Epidermal melanocyte (primary cell): ENCODE data around the gene TLNRD1.
A peak's percentile ranks its signal among the peaks of the same experiment; 100 is the strongest.

ENCODE experiments used
- DNase-seq: peaks from one replicate; pipeline ENCODE4 v3.0.0; 2011; ENCODE audit warnings: low spot score; ENCODE audit not compliant: insufficient read length

Gene TLNRD1

DNA sequence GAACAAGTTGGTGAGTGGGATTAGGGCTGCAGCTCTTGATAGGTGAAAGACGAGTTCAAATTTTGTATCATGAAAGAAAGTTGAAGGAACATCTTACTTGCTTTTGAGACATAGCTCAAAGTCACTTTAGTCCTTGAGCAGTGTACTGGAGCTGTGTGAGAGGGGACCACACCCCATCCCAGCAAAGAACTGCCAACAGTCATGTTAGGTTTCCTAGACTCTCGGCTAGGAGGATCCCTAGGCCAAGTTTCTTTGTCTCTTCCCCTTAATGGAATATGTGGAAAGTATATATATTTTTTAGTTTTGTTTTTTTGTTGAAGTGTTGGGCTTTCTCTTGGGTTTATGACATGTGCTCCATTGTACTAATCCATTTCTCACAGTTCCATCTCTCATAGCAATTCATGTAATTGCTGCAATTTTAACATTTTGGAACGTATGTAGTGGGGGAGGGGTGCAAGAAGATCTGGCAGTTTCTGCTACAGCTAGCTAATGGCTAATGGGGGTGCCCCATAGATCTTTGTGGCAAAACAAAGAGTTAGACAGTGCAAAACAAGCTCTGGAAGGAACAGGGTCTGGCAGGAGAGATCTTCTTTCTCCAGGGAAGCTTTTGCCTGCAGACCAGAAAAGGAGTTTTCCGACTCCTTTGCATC lies 25.1 kb downstream of the TLNRD1 start:
- DNase-seq = no peak

GRCh38 chr15:81026836-81027599 lies 26.3 kb downstream of the TLNRD1 start:
- DNase-seq = no peak

GRCh38 chr15:81029414-81030300 lies 28.9 kb downstream of the TLNRD1 start:
- no peak for DNase-seq

- DNase-seq = no peak
Measured at GRCh38 chr15:81030301-81030750, 29.6 kb downstream of the TLNRD1 start.

- no peak for DNase-seq
Measured at GRCh38 chr15:81031203-81031602, 30.5 kb downstream of the TLNRD1 start.

DNA sequence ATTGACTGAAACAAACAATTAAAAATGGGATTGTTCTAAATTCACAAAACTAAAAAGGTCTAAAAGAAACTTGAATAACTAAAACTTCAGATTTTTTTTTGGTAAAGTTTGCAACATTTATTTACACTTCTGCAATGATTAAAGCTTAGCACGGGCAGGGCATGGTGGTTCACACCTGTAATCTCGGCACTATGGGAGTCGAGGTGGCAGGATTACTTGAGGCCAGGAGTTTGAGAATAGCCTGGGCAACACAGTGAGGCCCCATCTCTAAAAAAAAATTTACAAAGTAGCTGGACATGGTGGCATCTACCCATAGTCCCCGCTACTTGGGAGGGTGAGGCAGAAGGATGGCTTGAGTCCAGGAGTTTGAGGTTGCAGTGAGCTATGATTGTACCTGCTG lies 31.6 kb downstream of the TLNRD1 start:
- DNase-seq = no peak

DNA sequence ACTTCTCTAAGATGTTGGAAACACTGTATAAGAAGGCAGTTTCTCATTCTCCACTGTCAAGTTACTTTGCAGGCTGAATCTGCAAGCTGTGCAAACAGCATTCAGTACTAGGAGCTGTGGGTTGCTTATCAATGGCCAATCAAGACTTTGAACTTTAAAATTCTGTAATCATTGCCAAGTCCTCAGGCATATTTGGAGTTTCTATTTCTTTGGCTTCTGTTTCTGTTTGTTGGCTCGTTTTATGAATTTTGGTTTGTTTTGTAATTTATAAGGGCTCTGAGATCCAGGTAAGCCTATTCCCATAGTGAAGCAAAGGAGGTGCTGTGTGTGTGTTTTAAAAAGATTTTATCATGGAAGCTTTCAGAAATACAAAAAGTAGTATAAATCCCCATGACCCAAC lies 32.1 kb downstream of the TLNRD1 start:
- DNase-seq = no peak

DNA sequence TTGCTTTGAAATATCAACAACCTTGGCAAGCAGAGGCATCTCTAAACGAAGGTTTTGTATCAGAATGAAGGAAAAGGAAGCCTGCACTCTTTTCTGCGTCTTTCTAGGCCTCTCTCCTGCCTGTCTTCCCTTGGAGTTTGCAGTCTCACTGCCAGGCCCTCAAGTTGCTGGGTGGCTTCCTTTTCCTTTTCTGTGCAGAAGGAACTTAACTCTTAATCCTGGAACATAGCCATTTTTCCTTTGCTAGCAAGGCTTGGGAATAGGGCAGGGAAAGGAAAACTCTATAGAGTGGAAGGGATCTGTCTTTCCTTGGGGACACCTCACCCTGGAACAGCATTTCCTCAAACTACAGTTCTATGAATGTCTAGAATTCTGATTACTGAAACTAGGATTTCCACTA lies 32.8 kb downstream of the TLNRD1 start:
- no peak for DNase-seq

DNA sequence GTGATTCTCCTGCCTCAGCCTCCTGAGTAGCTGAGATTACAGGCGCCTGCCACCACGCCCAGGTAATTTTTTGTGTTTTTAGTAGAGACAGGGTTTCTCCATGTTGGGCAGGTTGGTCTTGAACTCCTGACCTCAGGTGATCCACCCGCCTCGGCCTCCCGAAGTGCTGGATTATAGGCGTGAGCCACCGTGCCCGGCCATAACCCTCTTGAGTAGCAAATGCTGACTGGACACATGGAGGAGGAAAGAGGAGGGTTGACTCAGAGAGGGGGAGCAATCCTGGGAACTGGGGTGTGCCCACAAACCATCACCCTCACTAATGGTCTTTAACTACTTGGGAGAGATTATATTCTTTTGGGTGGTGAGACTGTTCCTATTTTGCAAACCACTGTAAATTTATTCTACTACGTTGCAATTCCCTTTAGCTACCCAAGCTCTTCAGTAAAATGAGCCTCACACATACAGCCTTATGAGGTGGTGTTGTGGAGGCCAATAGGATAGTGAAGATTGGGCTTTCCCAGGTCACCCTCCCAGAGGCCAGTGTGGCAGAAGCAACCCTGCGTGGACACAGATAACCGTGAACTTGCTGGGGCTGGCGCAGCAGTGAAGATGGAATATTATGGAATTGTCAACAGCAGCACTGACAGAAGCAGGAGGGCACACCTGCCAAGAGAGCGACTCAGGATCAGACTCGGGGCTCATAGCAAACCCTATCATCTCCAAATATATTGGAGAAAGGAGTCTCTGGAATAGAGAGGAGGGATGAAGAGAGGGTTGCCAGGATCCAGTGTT lies 37.4 kb downstream of the TLNRD1 start:
- no peak for DNase-seq

DNA sequence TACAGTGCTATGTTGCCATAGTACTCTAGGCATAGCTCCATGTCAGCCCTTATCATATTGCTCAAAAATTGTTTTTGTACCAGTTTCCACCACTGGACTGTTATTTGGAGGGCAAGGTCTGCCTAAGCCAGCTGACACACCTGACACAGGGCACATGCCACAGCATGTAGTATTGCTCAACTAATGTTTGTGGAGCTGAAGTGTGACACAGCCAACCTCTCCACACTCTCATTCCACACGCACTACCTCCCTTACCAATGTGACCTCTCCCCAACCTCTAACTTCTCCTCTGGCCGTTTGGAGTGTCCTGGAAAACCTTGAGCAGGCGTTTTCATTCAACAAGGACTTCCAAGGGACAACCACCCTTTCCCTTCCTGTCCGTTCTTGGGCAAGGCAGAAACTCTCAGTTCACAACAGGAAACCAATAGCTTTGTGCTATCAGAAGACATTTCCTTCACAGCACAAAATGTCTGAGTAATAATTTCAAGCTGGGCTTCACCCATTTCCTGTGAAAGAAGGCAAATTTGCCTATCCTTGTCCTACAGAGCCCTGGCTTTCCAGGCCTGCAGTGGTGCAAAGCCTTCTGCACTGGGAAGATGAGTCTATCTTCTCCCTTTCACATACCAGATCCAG lies 38.4 kb downstream of the TLNRD1 start:
- DNase-seq = no peak

GRCh38 chr15:81040757-81041156 lies 40.0 kb downstream of the TLNRD1 start:
- DNase-seq = no peak

DNA sequence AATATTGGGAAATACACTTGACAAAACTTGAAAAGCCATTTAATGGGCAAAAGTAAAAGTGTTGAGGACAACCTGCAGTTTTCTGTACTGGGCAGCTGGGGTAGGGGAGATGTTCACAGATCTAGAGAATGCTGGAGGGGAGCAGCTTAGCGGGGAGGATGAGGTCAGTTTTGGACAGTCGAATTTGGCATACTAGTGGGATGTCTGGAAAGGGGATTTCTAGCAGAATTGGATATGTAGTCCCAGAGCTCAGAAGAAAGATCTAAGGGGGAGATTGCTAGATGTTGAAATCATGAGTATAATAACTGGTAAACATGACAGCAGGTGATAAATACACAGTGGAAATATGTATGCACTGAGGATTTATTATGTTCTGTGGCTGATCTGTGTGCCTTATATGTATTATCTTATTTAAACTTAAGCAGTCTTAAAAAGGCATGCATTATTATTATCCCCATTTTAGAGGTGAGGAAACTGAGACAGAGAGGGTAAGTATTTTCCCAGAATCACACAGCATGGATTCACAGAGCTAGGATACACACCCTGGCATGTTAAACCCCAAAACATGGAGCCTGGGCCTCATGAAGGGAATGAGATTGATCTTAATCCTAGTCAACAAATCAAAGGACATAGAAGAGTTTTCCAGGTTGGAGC lies 42.7 kb downstream of the TLNRD1 start:
- no peak for DNase-seq

DNA sequence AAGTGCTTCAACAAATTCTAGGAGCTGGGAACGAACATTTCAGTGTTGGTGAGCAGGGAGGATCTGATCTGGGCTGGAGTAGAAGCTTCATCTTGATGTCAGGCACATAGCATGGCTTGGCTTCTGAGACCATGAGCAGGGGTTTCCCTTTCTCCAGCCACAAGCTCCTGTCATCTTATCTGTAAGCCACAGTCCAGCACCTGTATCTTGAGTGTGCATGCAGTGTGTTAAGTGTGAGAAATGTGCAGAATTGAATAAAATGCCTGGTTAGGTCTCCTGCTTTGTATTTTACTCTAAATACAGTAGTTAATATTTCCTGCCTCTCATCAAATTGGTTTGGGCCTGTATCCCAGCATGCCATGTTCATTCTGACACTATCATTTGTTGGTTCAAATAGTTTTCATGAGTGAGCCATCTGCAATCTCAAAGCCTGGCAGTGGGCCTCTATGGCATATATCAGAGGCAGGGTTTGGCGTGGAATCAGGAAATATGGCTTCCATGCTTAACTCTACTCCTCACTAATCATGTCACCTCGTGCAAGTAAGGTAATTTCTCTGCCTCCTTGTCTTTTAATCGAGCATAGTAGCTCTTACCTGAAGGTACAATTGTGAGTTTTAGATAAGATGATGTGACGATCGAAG lies 43.3 kb downstream of the TLNRD1 start:
- no peak for DNase-seq

- DNase-seq = no peak
Measured at GRCh38 chr15:81046290-81046689, 45.6 kb downstream of the TLNRD1 start.

- no peak for DNase-seq
Measured at GRCh38 chr15:81047928-81048327, 47.2 kb downstream of the TLNRD1 start.

DNA sequence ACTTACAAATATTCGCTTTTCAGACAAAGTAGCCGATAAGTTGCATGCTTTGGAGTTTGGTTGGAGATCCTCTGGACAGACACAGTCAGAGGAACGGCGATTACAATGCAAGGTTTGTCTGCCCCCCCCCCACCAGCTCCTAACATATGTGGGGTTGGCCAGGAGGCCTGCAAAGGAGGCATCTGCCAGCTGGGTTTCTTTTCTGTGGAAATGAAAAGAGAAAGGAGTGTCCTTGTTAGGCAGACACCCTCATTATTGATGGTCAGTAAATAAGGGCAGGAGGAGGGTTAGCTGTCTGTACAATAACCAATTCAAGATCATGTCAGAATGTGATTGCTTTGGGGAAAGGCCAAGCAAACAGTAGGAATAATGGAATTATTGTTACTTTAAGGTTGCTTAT lies 49.1 kb downstream of the TLNRD1 start:
- peak; percentile 78 for DNase-seq

DNA sequence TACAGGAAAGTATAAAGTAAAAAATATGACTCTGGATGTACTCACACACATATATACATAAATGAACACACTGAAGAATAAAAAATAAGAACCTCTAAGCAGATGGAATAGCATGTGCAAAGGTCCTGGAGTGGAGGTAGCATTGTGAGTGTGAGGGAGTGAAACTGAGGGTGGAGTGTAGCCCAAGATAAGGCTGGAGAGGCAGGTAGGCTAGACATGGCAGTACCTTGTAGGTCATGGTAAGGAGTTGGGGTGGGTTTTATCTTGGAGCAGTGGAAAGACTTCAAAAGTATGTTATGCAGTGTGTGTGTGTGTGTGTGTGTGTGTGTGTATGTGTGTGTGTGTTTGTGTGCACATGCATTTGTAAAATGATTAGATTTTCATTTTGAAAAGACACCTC lies 49.5 kb downstream of the TLNRD1 start:
- no peak for DNase-seq

GRCh38 chr15:81050805-81051204 lies 50.1 kb downstream of the TLNRD1 start:
- no peak for DNase-seq

GRCh38 chr15:81052046-81052445 lies 51.3 kb downstream of the TLNRD1 start:
- no peak for DNase-seq

- no peak for DNase-seq
Measured at GRCh38 chr15:81053621-81054020, 52.9 kb downstream of the TLNRD1 start.
